H9 (cell line): ENCODE data around the gene ADORA3. TPM values are rescaled to one million over a fixed set of nuclear protein-coding genes. Genes with fewer than 3 reads are reported as not detected.
A peak's percentile ranks its signal among the peaks of the same experiment; 100 is the strongest.

Source experiments
- DNase-seq: peaks from one replicate; pipeline ENCODE4 v3.0.0-alpha.2; 2017
- H2AFZ ChIP-seq: one replicate; pipeline ENCODE4 v1.6.1; 2013; ENCODE audit warnings: mild to moderate bottlenecking, low read length, control low read depth, moderate library complexity
- H2AK5ac ChIP-seq: 2 replicates; pipeline ENCODE4 v1.6.1; 2013; ENCODE audit warnings: low read length, control low read depth, mixed read lengths; ENCODE audit not compliant: insufficient read length
- H2BK120ac ChIP-seq: one replicate; pipeline ENCODE4 v1.6.1; 2013; ENCODE audit warnings: low read depth, mild to moderate bottlenecking, low read length, control low read depth, inconsistent platforms; ENCODE audit not compliant: poor library complexity, severe bottlenecking
- H2BK12ac ChIP-seq: 2 replicates; pipeline ENCODE4 v1.6.1; 2013; ENCODE audit warnings: low read length, control low read depth, mixed read lengths, low read depth; ENCODE audit not compliant: insufficient read length
- H2BK15ac ChIP-seq: 2 replicates; pipeline ENCODE4 v1.6.1; 2013; ENCODE audit warnings: low read depth, low read length, control low read depth
- H2BK20ac ChIP-seq: one replicate; pipeline ENCODE4 v1.6.1; 2013; ENCODE audit warnings: low read depth, mild to moderate bottlenecking, low read length, control low read depth, inconsistent platforms; ENCODE audit not compliant: poor library complexity, severe bottlenecking
- H2BK5ac ChIP-seq: 2 replicates; pipeline ENCODE4 v1.6.1; 2013; ENCODE audit warnings: low read length, control low read depth, mixed read lengths; ENCODE audit not compliant: insufficient read length
- H3K14ac ChIP-seq: 2 replicates; pipeline ENCODE4 v1.6.1; 2013; ENCODE audit warnings: low read length, control low read depth; ENCODE audit not compliant: insufficient read depth
- H3K18ac ChIP-seq: 2 replicates; pipeline ENCODE4 v1.6.1; 2013; ENCODE audit warnings: low read depth, mild to moderate bottlenecking, mixed read lengths, low read length, control low read depth; ENCODE audit not compliant: insufficient read length
- H3K23ac ChIP-seq: 2 replicates; pipeline ENCODE4 v1.6.1; 2013; ENCODE audit warnings: low read length, control low read depth, mixed read lengths, low read depth; ENCODE audit not compliant: insufficient read length
- H3K23me2 ChIP-seq: 2 replicates; pipeline ENCODE4 v1.6.1; 2013; ENCODE audit warnings: low read depth, mild to moderate bottlenecking, mixed read lengths, low read length, control low read depth; ENCODE audit not compliant: insufficient read length, poor library complexity, severe bottlenecking
- H3K27ac ChIP-seq: 2 replicates; pipeline ENCODE4 v1.5.1; 2013; ENCODE audit warnings: low read length, control low read depth, mixed read lengths, low read depth; ENCODE audit not compliant: insufficient read length
- H3K27me3 ChIP-seq: 2 replicates; pipeline ENCODE4 v1.6.1; 2013; ENCODE audit warnings: low read length, control low read depth, inconsistent platforms; ENCODE audit not compliant: insufficient read depth
- H3K4ac ChIP-seq: 2 replicates; pipeline ENCODE4 v1.6.1; 2013; ENCODE audit warnings: low read depth, mild to moderate bottlenecking, control low read depth, inconsistent platforms, low read length, moderate library complexity
- H3K4me1 ChIP-seq: 2 replicates; pipeline ENCODE4 v1.6.1; 2013; ENCODE audit warnings: low read length, control low read depth, inconsistent platforms; ENCODE audit not compliant: insufficient read depth
- H3K4me2 ChIP-seq: 2 replicates; pipeline ENCODE4 v1.6.1; 2013; ENCODE audit warnings: low read length, control low read depth, mixed read lengths; ENCODE audit not compliant: insufficient read length, insufficient read depth
- H3K56ac ChIP-seq: 2 replicates; pipeline ENCODE4 v1.6.1; 2013; ENCODE audit warnings: low read depth, mild to moderate bottlenecking, mixed read lengths, low read length, control low read depth; ENCODE audit not compliant: insufficient read length
- H3K79me1 ChIP-seq: 2 replicates; pipeline ENCODE4 v1.6.1; 2013; ENCODE audit warnings: low read depth, mild to moderate bottlenecking, moderate library complexity, low read length, control low read depth, inconsistent platforms; ENCODE audit not compliant: insufficient read depth, poor library complexity, severe bottlenecking
- H3K79me2 ChIP-seq: 2 replicates; pipeline ENCODE4 v1.6.1; 2013; ENCODE audit warnings: low read length, control low read depth, inconsistent platforms; ENCODE audit not compliant: insufficient read depth
- H3K9ac ChIP-seq: 2 replicates; pipeline ENCODE4 v1.6.1; 2013; ENCODE audit warnings: low read length, control low read depth, mixed read lengths; ENCODE audit not compliant: insufficient read length; ENCODE audit errors: extremely low read depth
- H3K9me3 ChIP-seq: one replicate; pipeline ENCODE4 v1.6.1; 2013; ENCODE audit warnings: low read depth, low read length, inconsistent platforms; ENCODE audit not compliant: control insufficient read depth
- H3T11ph ChIP-seq: one replicate; pipeline ENCODE4 v1.6.1; 2013; ENCODE audit warnings: mild to moderate bottlenecking, low read length, control low read depth, inconsistent platforms
- H4K20me1 ChIP-seq: one replicate; pipeline ENCODE4 v1.6.1; 2013; ENCODE audit not compliant: control insufficient read depth, insufficient read length, insufficient read depth
- H4K5ac ChIP-seq: 2 replicates; pipeline ENCODE4 v1.6.1; 2013; ENCODE audit warnings: low read depth, mild to moderate bottlenecking, mixed read lengths, low read length, control low read depth; ENCODE audit not compliant: insufficient read length
- H4K8ac ChIP-seq: replicated peaks from 2 replicates; pipeline ENCODE4 v1.6.1; 2013; ENCODE audit warnings: low read length, control low read depth, mixed read lengths, low read depth; ENCODE audit not compliant: insufficient read length
- H4K91ac ChIP-seq: 2 replicates; pipeline ENCODE4 v1.6.1; 2013; ENCODE audit warnings: low read depth, mild to moderate bottlenecking, moderate library complexity, mixed read lengths, low read length, control low read depth; ENCODE audit not compliant: insufficient read length
- H3K27ac Mint-ChIP-seq, 3 experiments: 2 replicates in 2 of 3; 3 replicates in 1 of 3; pipeline ENCODE4 v1.8.0; 2020 to 2021; ENCODE audit warnings: mixed read lengths in 3 of 3, mild to moderate bottlenecking in 1 of 3, moderate library complexity in 1 of 3
- H3K27me3 Mint-ChIP-seq: 2 replicates; pipeline ENCODE4 v1.8.0; 2021; ENCODE audit warnings: low read depth, mild to moderate bottlenecking, moderate library complexity, mixed read lengths
- H3K36me3 Mint-ChIP-seq, 3 experiments: 2 replicates in 2 of 3; 3 replicates in 1 of 3; pipeline ENCODE4 v1.8.0; 2020 to 2021; ENCODE audit warnings: low read depth in 3 of 3, mixed read lengths in 3 of 3; ENCODE audit not compliant: insufficient read depth in 1 of 3
- H3K4me1 Mint-ChIP-seq, 2 experiments: 2 replicates each; pipeline ENCODE4 v1.8.0; 2020; ENCODE audit warnings: mixed read lengths in 2 of 2
- H3K4me3 Mint-ChIP-seq, 2 experiments: 2 replicates in 1 of 2; 3 replicates in 1 of 2; pipeline ENCODE4 v1.8.0; 2020 to 2021; ENCODE audit warnings: mild to moderate bottlenecking in 2 of 2, mixed read lengths in 2 of 2, moderate library complexity in 1 of 2
- H3K9me3 Mint-ChIP-seq, 2 experiments: 2 replicates in 1 of 2; 3 replicates in 1 of 2; pipeline ENCODE4 v1.8.0; 2020; ENCODE audit warnings: mild to moderate bottlenecking in 2 of 2, mixed read lengths in 2 of 2, moderate library complexity in 1 of 2
- WGBS: extraction: QIAGEN DNeasy Blood & Tissue Kit; methylation state at CpG from one replicate; pipeline ENCODE4 v1.1.7; 2013; ENCODE audit warnings: missing lambda C conversion rate, low lambda C conversion rate, mixed read lengths; ENCODE audit not compliant: insufficient read length; ENCODE audit errors: extremely low coverage; 5-methylcytosine and 5-hydroxymethylcytosine counted together
- total RNA-seq: library from RNA; stranded (reverse); gene quantifications from 2 replicates; pipeline ENCODE4 v1.2.1, GENCODE V29; 2021
- TF ChIP-seq, protein P1 (sequence below): fragments of 200-600 bp; sonication (generic); conservative IDR thresholded peaks from 3 replicates; pipeline ENCODE4 v1.8.0; 2021; ENCODE audit warnings: antibody characterized with exemption, mild to moderate bottlenecking

Gene ADORA3
- total RNA-seq, 1 experiment from 2014 or later, result not detected

GRCh38 chr1:111480674-111481073, 22.8 kb downstream of the ADORA3 start:
- Histone ChIP-seq H3K14ac (no peak overlapping the region), H3K23ac (no peak overlapping the region), H2BK5ac (no peak overlapping the region), H2BK15ac (no peak overlapping the region), H3K9ac (no peak overlapping the region), H3K79me2 (no peaks in the 10 kb centered on the region), H4K20me1 (no peaks in the 10 kb centered on the region), H2BK12ac (no peak overlapping the region), H3K18ac (no peak overlapping the region), H3K4me1 (no peaks in the 10 kb centered on the region), H3K4ac (no peak overlapping the region), H2BK120ac (no peak overlapping the region), H3K27ac (no peak overlapping the region), H2BK20ac (no peak overlapping the region), H3K23me2 (no peaks in the 10 kb centered on the region), H3T11ph (no peak overlapping the region), H4K91ac (no peak overlapping the region), H4K8ac (no peak overlapping the region), H2AFZ (no peak overlapping the region), H3K27me3 (no peaks in the 10 kb centered on the region), H3K9me3 (no peaks in the 10 kb centered on the region), H3K4me2 (no peak overlapping the region), H2AK5ac (no peak overlapping the region), H3K79me1 (no peaks in the 10 kb centered on the region), H4K5ac (no peak overlapping the region), H3K56ac (no peak overlapping the region)
- no peaks in the 10 kb centered on the region for H3K4me1 Mint-ChIP-seq
- H3K9me3 Mint-ChIP-seq, result no peaks in the 10 kb centered on the region
- WGBS, result no CpG with 5 or more reads among the region's 1 CpG
- TF ChIP-seq, protein P1, sequence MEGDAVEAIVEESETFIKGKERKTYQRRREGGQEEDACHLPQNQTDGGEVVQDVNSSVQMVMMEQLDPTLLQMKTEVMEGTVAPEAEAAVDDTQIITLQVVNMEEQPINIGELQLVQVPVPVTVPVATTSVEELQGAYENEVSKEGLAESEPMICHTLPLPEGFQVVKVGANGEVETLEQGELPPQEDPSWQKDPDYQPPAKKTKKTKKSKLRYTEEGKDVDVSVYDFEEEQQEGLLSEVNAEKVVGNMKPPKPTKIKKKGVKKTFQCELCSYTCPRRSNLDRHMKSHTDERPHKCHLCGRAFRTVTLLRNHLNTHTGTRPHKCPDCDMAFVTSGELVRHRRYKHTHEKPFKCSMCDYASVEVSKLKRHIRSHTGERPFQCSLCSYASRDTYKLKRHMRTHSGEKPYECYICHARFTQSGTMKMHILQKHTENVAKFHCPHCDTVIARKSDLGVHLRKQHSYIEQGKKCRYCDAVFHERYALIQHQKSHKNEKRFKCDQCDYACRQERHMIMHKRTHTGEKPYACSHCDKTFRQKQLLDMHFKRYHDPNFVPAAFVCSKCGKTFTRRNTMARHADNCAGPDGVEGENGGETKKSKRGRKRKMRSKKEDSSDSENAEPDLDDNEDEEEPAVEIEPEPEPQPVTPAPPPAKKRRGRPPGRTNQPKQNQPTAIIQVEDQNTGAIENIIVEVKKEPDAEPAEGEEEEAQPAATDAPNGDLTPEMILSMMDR, result no peak
- H3K27me3 Mint-ChIP-seq, result no peaks in the 10 kb centered on the region; the same call in 1 of the 2 replicates
- H3K4me3 Mint-ChIP-seq, result no peak overlapping the region
- DNase-seq, result no peak
- H3K36me3 Mint-ChIP-seq, result no peaks in the 10 kb centered on the region
- peak overlapping the region in 1 of 3 experiments; percentile 62; a peak in 1 of 7 replicates for H3K27ac Mint-ChIP-seq
